GM21576 (cell line): ENCODE data around the gene TSPYL6.
"Not testable (repeated sequence)": the region's sequence is repeated elsewhere in the genome, so short reads cannot be mapped to it uniquely, and the experiment has no call there.

Experiments
- ATAC-seq: cut with Tn5 transposase; IDR thresholded peaks from one replicate; pipeline ENCODE4 v1.9.1; 2021; ENCODE audit warnings: mild to moderate bottlenecking, moderate library complexity; ENCODE audit not compliant: unreplicated experiment

The TSPYL6 gene

DNA sequence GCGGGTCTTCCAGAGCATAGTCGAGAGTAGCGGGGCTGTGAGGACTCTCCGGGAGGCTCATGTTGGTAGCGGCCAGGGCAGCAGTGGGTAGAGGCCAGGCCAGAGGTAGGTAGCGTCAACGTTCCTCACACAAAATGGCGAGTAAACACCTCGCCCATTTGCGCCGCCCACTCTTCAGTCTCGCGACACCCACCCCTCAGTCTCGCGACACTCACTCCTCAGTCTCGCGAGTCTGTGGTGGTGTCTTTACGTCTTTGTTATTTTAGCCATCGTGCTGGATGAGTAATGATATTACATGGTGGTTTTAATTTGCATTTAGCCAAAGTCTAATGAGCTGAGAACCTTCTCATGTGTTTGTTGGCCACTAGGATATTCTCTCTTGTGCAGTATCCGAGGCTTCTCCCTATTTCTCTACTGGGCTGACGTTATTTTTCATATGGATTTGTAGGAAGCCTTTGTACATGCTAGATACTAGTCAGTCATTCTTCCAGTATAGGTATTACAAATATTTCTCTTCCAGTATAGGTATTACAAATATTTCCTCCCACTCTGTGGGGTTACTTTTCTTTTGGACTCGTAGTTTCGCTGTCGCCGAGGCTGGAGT lies at the start of gene TSPYL6:
TSS of gene TSPYL6 (minus strand) at position 139 of the 604 bp plus-strand sequence. CDS start at position 61, 78 bp downstream.
- no peak for ATAC-seq

- ATAC-seq: no peak
These were observed 47.6 kb upstream of the TSPYL6 start for GRCh38 chr2:54303631-54304030.

- ATAC-seq: no peak
These were observed 42.5 kb upstream of the TSPYL6 start for GRCh38 chr2:54298514-54298913.

- no peak for ATAC-seq
These were observed 39.9 kb upstream of the TSPYL6 start for GRCh38 chr2:54295911-54296310.

GRCh38 chr2:54294665-54295064 lies 38.6 kb upstream of the TSPYL6 start:
- ATAC-seq: not testable (repeated sequence)

GRCh38 chr2:54290356-54291025 lies 34.5 kb upstream of the TSPYL6 start:
- ATAC-seq: no peak

DNA sequence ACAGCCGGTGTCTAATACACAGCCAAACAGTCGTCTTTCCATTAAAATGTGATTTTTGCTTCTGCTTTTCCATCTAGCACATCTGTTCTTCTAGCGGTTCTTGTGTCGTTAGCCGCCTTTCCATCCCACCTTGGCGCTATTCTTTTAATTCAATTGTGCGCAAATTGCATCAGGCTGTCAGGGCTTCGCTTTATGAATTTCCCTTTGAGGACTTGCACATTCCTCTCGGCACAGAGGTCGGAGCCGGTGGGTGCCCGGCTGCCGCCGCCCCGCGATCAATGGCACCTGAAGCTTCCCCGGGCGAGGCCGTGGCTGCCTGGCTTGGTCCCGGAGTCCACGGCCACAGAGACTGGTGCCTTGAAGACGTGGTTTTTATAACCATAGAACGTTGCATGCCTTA lies 33.9 kb upstream of the TSPYL6 start:
- no peak for ATAC-seq

- no peak for ATAC-seq
These were observed 31.5 kb upstream of the TSPYL6 start for GRCh38 chr2:54287532-54287931.

DNA sequence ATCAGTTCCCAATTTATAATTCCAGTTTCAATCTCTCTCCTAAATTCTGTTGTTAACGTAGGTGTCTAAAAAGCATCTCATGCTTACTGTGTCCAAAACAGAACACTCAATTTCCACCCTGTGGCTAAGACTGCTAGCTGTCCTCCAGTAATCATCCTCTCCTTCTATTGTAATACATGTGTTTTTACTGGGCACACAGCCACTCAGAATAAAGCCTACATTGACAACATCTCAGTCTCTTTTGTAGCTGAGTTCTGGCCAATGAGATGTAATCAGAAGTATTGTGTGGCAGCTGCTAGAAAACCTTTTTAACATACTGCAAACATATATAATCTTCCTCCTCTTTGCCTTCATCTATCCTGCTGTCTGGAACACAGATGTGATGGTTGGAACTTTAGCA lies 29.4 kb upstream of the TSPYL6 start:
- ATAC-seq: no peak

- ATAC-seq: no peak
These were observed 28.8 kb upstream of the TSPYL6 start for GRCh38 chr2:54284826-54285225.

DNA sequence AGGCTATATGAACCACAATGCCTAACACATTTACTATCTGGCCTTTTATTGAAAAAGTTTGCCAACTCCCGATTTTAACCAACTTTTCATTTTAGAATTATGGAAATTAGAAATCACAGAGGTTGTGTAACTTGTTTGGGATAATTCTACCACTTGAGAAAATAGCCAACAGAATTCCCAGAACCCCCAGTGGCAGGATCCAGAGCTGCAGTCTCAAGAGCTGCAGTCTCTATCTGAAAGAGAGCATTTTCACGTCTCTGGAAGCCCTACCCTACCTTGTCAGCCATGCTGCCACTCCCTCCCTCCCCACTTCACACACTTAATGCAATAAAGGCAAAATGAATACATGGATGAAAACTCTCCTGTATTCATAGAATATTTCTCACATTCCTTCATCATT lies 23.4 kb upstream of the TSPYL6 start:
- no peak for ATAC-seq

DNA sequence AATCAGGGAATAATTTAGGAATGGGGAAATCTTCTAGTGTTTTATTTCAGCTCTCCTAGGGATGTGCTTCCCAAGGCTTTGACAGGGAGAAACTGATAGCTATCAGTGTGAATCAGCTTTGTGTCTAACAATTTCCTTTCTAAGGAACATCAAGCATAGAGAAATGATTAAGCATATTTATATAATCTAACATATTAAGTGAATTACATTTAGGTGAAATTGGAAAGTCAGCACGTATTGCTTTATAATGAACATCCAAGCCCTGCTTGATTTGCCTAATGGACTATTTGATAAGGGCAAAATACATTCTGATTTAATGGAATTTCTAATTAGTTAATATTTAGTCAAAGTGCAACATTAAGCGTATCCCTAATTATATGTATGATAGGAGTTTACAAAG lies 19.5 kb upstream of the TSPYL6 start:
- ATAC-seq: no peak

DNA sequence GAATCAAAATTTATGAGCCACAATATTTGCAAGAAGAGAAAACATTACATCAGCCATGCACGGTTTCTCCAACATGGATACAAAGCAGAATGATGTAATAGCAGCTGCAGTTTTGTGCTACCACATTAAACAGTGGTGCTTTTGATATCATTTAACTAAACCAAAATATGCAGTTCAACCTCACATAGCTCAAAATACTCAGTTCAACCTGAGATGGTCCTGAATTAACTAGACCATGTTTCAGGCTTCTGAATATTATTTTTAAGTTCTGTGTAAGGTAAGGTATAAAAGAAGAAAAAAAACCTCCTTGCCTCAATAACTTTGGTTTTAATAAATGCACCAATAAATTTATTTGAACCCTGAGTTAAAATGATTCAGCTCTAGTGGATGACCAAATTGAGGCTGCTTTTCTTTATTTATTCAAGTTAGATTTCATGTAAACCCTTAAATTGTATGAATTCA lies 18.8 kb upstream of the TSPYL6 start:
- no peak for ATAC-seq

GRCh38 chr2:54271843-54272627 lies 16.0 kb upstream of the TSPYL6 start:
- ATAC-seq: peak; percentile 94

DNA sequence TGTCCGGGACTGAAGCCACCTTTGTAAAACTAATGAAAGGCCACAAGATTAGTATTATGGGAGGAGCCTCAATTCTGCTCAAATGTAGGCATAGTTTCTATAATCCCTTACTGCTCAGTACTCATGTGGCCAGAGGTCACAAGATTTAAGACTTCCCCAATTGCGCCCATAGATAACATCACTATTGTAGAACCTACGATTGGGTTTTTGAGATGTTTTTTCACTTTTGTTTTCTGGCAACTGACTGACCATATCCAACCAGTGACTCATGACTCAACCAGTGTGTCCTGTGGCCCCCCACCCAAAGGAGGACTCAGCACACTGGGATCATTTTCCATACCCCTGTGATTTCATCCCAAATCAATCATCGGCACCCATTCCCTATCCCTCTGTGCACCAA lies 15.2 kb upstream of the TSPYL6 start:
- ATAC-seq: no peak

- no peak for ATAC-seq
These were observed 11.5 kb upstream of the TSPYL6 start for GRCh38 chr2:54267577-54267976.

- not testable (repeated sequence) for ATAC-seq
These were observed 9.1 kb upstream of the TSPYL6 start for GRCh38 chr2:54265081-54265480.

- ATAC-seq: no peak
These were observed 6.2 kb upstream of the TSPYL6 start for GRCh38 chr2:54262015-54262765.

DNA sequence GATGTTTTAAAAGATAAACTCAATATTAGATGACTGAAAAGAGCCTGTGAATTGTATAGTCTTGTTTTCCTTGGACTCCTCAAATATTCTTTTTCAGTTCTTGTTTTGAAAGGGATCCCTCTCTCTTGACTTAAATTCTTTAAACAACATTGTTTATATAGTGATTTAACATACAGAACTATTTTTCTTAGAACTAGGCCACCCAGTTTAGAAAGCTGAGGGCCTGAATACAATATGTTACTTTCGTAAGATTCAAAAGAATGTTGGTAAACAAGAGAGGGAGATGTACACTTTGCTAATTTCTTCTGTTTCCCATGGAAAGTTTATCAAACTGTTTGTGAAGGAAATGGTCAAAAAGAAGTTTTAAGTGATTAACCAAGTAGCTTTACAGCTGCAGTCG lies 5.5 kb upstream of the TSPYL6 start:
- ATAC-seq: no peak

- ATAC-seq: no peak
These were observed 4.2 kb upstream of the TSPYL6 start for GRCh38 chr2:54260241-54260595.
